Activated CD4-positive, CD25-positive, alpha-beta regulatory T cell treated with anti-CD3 and anti-CD28 coated beads, Interleukin-2, amount 50 U/mL, for 72 hours (primary cell): ENCODE results near the gene ANKDD1A.

Source experiments
- DNase-seq: peaks from one replicate; pipeline ENCODE4 v3.0.0; 2021

The ANKDD1A gene

DNA sequence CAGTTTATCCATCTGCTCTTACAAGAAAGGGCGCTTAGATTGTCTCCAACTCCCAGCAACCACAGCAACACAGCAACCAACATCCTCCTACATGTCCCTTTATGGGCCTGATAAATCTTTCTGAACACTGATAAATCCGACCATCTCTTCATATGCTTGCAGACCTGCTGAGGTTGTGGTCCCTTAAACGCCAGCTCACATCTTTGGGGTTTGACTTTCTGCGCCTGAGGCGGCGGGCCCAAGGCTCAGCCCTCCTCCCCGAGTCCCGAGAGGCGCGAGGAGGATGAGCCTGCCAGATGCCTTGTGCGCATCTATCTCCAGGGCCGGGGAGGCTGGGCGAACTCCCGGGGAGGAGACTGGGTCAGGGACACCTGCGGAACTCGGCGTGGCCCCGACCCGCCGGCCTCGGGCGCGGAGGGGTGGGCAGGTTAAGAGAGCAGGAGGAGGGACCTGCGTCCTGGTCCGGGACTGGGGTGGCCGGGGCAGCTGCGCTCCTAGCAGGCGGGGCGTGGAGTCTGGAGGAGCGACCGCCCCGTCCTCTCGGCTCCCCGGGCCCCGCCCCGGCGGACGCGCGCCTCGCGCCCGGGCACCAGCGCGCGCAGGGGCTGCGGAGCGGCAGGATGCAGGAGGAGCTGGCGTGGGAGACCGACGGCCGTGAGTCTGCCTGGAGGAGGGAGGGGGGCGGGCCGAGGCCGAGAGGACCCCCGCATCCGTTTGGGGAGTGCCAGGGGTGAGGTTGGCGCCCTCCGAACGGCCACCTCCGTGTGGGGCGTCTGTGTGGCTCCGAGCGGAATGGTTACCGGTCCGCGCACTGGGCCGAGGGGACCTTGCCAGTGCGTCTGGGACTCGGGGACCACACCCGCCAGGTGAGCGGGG is at the start of gene ANKDD1A:
Gene ANKDD1A, plus strand, starts transcription at position 592 of the 876 bp plus-strand sequence. Its CDS starts 29 bp downstream, at position 621.
- DNase-seq: no peak

DNA sequence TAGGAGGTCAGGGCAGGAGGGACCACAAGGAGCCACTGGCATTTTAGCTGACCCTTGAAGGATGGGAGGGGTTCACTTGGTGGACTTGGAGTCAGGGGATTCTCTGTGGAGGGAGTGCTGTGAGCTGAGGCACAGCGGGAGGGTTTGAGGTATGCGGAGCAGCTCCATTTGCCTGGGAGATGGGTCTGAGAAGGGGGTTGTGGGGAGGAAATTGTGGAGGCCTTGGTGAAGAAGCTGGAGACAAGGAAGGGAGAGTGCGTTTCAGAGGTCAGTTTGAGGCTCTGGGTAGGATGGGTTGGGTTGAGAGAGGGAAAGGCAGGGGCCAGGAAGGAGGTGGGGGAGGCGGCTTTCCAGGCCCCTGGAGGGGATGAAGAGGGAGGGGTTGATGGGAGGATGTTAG is 49.7 kb upstream of the ANKDD1A start:
- DNase-seq: no peak

- no peak for DNase-seq
These were observed 49.3 kb upstream of the ANKDD1A start for GRCh38 chr15:64862408-64862807.

DNA sequence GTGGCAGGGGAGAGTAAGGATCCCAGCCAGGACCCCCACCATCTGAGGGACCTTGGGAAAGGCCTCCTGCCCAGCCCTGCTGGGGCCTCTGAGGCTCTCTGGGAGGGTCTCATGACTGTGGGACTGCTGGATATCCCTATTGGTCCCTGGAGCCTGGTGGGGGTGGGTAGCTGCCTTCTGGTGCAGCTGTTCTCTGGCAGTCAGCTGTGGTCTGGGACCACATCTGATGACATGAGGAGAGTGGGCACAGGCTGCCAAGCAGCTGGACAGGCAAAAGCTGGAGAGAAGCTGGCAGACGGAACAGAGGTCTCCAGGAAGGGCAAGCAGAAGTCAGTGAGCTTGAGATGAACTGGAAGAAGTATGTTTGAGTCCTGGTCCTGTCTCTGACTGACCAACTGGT is 47.6 kb upstream of the ANKDD1A start:
- no peak for DNase-seq

GRCh38 chr15:64865126-64865997 is 46.3 kb upstream of the ANKDD1A start:
- no peak for DNase-seq

DNA sequence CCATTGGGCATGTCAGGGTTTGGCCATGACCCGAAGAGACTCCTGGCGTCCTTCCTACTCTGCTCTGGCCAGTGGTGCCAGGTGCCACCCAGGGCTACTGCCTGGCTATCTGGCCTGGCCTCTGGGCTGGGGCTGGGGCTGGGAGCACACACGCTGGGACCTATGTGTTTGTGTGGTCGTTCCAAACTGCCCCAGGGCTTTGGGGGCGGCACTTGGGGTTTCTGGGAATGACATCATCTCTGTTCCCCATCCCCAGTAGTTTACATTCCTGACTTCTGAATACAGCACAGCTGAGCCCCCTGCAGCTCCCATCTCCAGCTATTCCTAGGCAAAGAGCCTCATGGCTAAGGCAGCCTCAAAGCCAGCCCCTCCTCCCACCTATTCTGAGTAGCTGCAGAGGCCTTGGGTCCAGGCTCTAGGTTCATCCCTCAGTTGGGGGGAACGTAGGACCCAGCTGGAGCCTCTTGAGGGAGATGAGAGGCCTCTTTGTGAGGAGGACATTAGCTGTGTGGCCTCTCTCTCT is 45.6 kb upstream of the ANKDD1A start:
- no peak for DNase-seq

- no peak for DNase-seq
These were observed 42.2 kb upstream of the ANKDD1A start for GRCh38 chr15:64869501-64869900.

DNA sequence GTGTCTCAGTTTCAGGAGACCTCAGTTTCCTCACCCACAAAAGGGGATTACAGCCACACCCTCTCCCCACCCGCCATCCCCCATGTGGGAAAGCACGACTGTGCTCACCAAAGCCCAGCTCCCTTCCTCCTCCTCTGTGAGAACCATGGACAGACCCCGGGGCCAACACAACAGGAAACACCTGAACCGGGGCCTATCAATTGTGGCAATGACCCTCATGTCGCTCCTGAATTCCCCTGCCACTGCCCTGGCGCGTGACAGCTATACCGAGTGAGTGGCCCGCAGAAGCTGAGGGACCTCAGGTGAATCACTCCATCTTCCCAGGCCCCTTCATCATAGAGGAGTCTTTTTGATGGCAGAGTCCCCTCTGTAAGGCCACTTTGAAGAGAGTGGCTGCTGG is 41.3 kb upstream of the ANKDD1A start:
- DNase-seq: no peak

- DNase-seq: no peak
These were observed 36.0 kb upstream of the ANKDD1A start for GRCh38 chr15:64875641-64876223.

GRCh38 chr15:64877435-64877834 is 34.3 kb upstream of the ANKDD1A start:
- DNase-seq: no peak

GRCh38 chr15:64878705-64879104 is 33.0 kb upstream of the ANKDD1A start:
- no peak for DNase-seq

GRCh38 chr15:64883100-64883581 is 28.6 kb upstream of the ANKDD1A start:
- no peak for DNase-seq

- DNase-seq: peak; percentile 73
These were observed 27.6 kb upstream of the ANKDD1A start for GRCh38 chr15:64883997-64884511.

DNA sequence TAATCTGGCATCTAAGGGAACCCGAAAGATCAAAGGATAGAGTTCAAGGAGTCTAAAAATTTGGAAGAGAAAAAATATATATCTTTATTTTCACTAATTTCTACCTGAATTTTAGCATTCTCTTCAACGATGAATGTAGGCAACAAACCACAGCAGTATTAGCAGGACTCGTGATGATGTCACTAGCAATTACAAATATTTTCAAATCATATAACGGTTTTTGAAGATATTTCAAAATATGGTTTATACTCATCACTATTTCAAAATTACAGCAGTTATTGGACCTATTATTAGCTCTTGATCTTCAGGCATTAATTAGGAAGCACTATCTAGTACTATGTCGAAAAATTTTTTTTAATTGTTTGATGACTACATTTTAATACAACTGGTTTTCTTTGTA is 27.0 kb upstream of the ANKDD1A start:
- DNase-seq: no peak

GRCh38 chr15:64888336-64888735 is 23.4 kb upstream of the ANKDD1A start:
- no peak for DNase-seq

DNA sequence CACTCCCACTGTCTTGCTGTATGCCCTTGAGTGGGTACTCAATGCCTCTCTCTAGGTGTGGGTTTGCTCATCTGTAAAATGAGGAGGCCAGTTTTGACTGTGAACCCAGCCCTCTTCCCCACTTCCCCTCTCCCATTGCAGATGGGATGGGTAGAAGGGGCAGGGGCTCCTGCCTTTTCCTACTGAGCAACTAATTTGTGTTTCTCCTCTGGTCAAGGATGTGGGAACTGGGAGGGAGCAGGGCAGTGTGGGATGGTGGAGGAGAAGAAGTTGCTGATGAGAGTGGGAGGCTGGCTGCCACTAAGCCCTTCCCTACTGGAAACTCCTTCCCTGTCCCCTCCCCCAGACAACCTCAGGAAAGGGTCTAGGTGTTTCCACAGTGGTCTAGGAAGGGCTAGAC is 20.1 kb upstream of the ANKDD1A start:
- DNase-seq: no peak

GRCh38 chr15:64892847-64893403 is 18.8 kb upstream of the ANKDD1A start:
- no peak for DNase-seq

GRCh38 chr15:64893481-64894394 is 18.0 kb upstream of the ANKDD1A start:
- DNase-seq: peak; percentile 89

DNA sequence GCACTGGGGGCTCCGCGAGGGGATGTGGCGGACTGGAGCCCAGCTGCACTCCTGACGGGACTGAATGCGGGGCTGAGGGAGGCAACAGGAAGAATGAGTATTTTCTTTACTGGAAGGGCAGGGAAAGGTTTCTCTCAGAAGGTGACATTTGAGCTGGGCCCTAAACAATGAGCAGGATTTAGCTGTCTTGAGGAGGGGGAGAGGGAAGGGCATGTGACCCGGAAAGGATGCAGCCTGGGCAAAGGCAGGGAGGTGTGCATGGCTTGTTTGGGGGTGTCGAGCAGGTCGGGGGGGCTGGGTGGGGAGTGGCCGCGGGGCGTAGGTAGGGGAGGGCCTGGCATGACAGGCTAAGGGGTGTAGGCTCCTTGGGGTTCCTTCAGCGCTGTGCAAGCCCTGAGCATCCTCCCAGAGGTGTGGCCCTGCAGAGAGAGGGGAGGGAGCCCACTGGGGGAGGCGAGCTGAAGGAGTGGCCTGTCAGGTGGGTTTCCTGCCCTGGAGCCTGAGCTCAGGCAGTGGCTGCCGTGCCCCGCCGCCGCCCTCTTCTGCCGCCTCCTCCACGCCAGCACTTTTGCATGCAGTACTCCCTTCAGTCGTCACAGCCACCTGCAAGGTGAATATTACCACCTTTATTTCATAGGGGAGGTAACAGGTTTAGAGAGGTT is 17.2 kb upstream of the ANKDD1A start:
- peak; percentile 65 for DNase-seq

GRCh38 chr15:64895285-64896065 is 16.2 kb upstream of the ANKDD1A start:
- no peak for DNase-seq
